ENCODE measurements around the gene ALG1L2. TPM values are rescaled to one million over a fixed set of nuclear protein-coding genes. Genes with fewer than 3 reads are reported as not detected.

Gene ALG1L2
- total and polyA plus RNA-seq, 2 of the 8 experiments (the other 6 are each of a cell fraction or from before 2014, with no cell fraction given): 0.15 to 1.7 TPM

- TF ChIP-seq KDM5A (IDR thresholded peaks at IDR 0.05; ENCODE audit: low read length) (no peak), PHF8 (conservative IDR thresholded peaks at IDR 0.05; ENCODE audit: low read depth, low read length) (no peak), MAFK (IDR thresholded peaks at IDR 0.05; ENCODE audit: low read depth, low read length) (no peak), RNF2 (IDR thresholded peaks at IDR 0.05; ENCODE audit: borderline replicate concordance, low read depth, low read length, missing control alignments, poor library complexity, severe bottlenecking) (no peak), SP4 (IDR thresholded peaks at IDR 0.05; ENCODE audit: low read length) (no peak), JUN (IDR thresholded peaks at IDR 0.05; ENCODE audit: low read depth, low read length) (no peak)
Measured at GRCh38 chr3:130088061-130088460, 6.4 kb downstream of the ALG1L2 start (continued).
